Panc1 (cell line): ENCODE measurements around the gene TRPM5.

ENCODE experiments used
- POLR2AphosphoS5 ChIP-seq: IDR thresholded peaks from 2 replicates; pipeline ENCODE4 v1.6.1; 2012; ENCODE audit warnings: mild to moderate bottlenecking, low read depth, low read length, moderate library complexity
- SIN3A ChIP-seq: IDR thresholded peaks from 2 replicates; pipeline ENCODE4 v1.6.1; 2012; ENCODE audit warnings: low read depth, mild to moderate bottlenecking, low read length, moderate library complexity, borderline replicate concordance; ENCODE audit not compliant: insufficient read depth
- TF ChIP-seq, protein P1 (sequence below): fragments of 450-650 bp; IDR thresholded peaks from 2 replicates; pipeline ENCODE4 v1.5.1; 2017; ENCODE audit warnings: mild to moderate bottlenecking
- TF ChIP-seq, protein P2 (sequence below), 2 experiments: IDR thresholded peaks; 2 replicates each; pipeline ENCODE4 v1.6.1; 2011 to 2012; ENCODE audit warnings: low read depth in 2 of 2, control low read depth in 1 of 2, low read length in 1 of 2, mild to moderate bottlenecking in 1 of 2, moderate library complexity in 1 of 2; ENCODE audit not compliant: insufficient read depth in 1 of 2

DNA sequence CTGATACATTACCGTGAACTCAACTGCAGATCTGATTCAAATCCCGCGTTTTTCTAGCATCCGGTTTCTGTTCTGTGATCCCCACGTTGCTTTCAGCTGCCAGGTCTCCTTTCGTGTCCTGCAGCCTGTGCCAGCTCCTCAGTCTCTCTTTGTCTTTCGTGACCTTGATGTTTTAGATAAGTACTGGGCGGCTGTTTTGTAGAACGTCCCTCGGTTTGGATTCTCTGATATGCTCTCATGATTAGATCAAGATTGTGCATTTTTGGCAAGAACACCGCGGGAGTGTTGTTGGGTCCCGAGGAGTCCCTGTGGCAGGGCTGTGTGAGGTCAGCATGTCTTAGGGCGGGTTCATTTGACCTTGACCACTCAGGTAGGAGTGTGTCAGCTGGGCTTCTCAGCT is 39.1 kb upstream of the TRPM5 start:
- TF ChIP-seq, protein P1, sequence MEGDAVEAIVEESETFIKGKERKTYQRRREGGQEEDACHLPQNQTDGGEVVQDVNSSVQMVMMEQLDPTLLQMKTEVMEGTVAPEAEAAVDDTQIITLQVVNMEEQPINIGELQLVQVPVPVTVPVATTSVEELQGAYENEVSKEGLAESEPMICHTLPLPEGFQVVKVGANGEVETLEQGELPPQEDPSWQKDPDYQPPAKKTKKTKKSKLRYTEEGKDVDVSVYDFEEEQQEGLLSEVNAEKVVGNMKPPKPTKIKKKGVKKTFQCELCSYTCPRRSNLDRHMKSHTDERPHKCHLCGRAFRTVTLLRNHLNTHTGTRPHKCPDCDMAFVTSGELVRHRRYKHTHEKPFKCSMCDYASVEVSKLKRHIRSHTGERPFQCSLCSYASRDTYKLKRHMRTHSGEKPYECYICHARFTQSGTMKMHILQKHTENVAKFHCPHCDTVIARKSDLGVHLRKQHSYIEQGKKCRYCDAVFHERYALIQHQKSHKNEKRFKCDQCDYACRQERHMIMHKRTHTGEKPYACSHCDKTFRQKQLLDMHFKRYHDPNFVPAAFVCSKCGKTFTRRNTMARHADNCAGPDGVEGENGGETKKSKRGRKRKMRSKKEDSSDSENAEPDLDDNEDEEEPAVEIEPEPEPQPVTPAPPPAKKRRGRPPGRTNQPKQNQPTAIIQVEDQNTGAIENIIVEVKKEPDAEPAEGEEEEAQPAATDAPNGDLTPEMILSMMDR, result no peak
- TF ChIP-seq, protein P2, sequence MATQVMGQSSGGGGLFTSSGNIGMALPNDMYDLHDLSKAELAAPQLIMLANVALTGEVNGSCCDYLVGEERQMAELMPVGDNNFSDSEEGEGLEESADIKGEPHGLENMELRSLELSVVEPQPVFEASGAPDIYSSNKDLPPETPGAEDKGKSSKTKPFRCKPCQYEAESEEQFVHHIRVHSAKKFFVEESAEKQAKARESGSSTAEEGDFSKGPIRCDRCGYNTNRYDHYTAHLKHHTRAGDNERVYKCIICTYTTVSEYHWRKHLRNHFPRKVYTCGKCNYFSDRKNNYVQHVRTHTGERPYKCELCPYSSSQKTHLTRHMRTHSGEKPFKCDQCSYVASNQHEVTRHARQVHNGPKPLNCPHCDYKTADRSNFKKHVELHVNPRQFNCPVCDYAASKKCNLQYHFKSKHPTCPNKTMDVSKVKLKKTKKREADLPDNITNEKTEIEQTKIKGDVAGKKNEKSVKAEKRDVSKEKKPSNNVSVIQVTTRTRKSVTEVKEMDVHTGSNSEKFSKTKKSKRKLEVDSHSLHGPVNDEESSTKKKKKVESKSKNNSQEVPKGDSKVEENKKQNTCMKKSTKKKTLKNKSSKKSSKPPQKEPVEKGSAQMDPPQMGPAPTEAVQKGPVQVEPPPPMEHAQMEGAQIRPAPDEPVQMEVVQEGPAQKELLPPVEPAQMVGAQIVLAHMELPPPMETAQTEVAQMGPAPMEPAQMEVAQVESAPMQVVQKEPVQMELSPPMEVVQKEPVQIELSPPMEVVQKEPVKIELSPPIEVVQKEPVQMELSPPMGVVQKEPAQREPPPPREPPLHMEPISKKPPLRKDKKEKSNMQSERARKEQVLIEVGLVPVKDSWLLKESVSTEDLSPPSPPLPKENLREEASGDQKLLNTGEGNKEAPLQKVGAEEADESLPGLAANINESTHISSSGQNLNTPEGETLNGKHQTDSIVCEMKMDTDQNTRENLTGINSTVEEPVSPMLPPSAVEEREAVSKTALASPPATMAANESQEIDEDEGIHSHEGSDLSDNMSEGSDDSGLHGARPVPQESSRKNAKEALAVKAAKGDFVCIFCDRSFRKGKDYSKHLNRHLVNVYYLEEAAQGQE (IDR thresholded peaks at IDR 0.05; ENCODE audit: insufficient read depth in 1 of 2, low read depth in 2 of 2, low read length in 1 of 2), result no peak
- TF ChIP-seq POLR2AphosphoS5 (no peak), SIN3A (no peak)
